Adrenal gland (tissue), 5 donors: ENCODE results near the gene VSIG4.

Experiments
- POLR2A ChIP-seq, 2 donors: fragments of 450-650 bp; IDR thresholded peaks; one replicate each; pipeline ENCODE4 v1.6.1; 2017; ENCODE audit warnings: antibody characterized with exemption in 2 of 2, mild to moderate bottlenecking in 2 of 2, moderate library complexity in 1 of 2
- TF ChIP-seq, protein P1 (sequence below), 6 experiments: fragments of 450-650 bp in 4 of 6; fragments of 200-600 bp in 2 of 6; sonication (generic) in 1 of 6; IDR thresholded peaks; 1 replicate in 5 of 6; 2 replicates in 1 of 6; pipeline versions ENCODE4 v1.5.1 to v1.8.0; 2016 to 2021; ENCODE audit warnings: antibody characterized with exemption in 6 of 6, mild to moderate bottlenecking in 2 of 6, moderate library complexity in 1 of 6
- donor health status: DM: no; HTN: no; CAD: no.

DNA sequence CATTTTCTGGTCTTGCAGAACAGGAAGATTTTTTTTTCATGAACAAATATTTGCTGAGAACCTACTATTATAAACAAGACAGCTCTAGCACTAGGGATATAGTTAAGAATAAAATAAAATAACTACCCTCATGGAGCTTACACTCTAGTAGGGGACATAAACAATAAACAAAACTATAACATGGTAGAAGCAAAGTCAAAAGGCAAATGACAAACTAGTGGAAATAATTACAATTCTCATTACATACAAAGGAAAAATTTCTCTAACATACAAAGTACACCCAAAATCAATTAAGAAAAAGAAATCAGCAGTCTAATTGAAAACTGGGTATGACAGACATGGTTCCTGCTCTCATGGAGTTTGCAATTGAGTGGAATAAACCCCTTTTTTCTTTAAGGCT is 32.0 kb downstream of the VSIG4 start:
- TF ChIP-seq, protein P1, sequence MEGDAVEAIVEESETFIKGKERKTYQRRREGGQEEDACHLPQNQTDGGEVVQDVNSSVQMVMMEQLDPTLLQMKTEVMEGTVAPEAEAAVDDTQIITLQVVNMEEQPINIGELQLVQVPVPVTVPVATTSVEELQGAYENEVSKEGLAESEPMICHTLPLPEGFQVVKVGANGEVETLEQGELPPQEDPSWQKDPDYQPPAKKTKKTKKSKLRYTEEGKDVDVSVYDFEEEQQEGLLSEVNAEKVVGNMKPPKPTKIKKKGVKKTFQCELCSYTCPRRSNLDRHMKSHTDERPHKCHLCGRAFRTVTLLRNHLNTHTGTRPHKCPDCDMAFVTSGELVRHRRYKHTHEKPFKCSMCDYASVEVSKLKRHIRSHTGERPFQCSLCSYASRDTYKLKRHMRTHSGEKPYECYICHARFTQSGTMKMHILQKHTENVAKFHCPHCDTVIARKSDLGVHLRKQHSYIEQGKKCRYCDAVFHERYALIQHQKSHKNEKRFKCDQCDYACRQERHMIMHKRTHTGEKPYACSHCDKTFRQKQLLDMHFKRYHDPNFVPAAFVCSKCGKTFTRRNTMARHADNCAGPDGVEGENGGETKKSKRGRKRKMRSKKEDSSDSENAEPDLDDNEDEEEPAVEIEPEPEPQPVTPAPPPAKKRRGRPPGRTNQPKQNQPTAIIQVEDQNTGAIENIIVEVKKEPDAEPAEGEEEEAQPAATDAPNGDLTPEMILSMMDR (IDR thresholded peaks at IDR 0.05), result no peak
- TF ChIP-seq POLR2A (IDR thresholded peaks at IDR 0.05), result no peak
